GM18870 (cell line): ENCODE data around the gene NMUR1.

Experiments
- ATAC-seq: cut with Tn5 transposase; IDR thresholded peaks from one replicate; pipeline ENCODE4 v1.9.1; 2021; ENCODE audit warnings: moderate library complexity; ENCODE audit not compliant: unreplicated experiment

The NMUR1 gene

DNA sequence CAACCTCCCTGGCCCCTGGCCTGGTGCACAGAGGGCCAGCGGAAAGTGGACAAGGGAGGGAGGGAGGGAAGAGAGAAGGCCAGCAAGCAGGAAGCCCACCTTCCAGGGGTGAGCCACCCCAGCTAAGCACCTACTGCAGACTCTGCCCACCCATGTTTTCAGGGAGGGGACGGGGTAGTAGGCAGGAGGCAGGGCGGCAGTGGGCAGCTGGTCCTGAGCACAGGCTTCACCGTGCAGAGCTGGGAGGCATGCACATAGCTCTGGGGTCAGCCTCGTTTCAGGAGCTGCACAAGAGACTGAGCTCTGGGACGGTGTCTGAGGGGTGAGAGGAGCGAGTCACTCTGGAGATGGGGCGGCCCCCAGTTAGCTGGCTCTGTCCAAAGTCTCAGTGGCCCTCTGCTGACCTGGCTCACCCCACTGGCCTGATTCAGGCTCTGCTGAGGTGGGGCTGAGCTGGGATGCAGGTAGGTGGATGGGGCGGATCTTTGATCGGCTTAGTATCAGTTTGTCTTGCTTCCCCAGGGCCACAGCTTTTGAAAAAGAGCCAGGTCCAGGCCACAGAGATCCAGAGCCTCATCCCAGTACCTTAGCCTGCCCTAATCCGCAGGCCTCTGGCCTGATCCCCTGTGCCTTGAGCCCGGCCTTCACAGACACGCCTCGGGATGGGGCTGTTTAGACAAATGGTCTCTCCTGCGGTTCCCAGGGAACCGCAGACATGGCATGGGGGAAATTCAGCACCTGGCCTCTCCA lies 3.7 kb downstream of the NMUR1 start:
- ATAC-seq, result no peak

- ATAC-seq, result no peak
These were observed 4.7 kb downstream of the NMUR1 start for GRCh38 chr2:231525248-231526163.

GRCh38 chr2:231524477-231525247 lies 5.6 kb downstream of the NMUR1 start:
- ATAC-seq, result no peak

GRCh38 chr2:231523451-231524285 lies 6.6 kb downstream of the NMUR1 start:
- ATAC-seq, result no peak

DNA sequence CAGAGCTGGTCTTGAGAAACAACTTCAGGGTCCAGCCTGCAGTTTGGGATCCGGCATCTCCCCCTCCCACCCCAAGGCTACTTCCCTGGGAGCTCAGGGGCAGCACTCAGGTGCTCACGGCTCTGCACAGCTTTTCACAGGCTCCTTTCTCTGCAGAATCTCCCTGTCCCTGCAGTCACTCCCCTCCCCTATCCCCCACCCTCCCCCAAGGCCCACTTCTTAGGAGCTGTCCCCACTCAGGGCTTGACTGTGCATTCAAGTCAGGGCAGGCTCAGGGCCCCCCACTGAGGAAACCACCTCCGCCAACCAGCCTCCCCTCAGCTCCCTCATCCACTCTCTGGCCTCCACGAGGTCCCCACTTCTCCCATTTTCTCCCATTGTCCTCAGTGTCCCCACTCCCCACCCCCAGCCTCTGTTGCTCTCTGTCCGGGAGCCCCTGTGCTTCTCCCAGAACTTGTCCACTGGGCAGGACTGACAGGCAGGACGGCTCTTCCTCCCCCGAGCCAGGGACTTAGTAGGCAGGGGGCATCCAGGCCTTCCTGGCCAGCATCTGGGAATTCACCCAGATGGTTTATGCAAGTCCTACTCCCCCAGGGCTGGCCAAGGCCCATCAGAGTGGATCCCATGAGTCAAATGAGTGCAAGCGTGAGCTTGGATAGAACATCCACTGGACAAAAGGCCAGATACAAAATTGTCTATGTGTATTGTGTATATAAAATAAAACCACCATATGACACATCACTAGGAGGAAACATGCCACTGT lies 7.6 kb downstream of the NMUR1 start:
- no peak for ATAC-seq

DNA sequence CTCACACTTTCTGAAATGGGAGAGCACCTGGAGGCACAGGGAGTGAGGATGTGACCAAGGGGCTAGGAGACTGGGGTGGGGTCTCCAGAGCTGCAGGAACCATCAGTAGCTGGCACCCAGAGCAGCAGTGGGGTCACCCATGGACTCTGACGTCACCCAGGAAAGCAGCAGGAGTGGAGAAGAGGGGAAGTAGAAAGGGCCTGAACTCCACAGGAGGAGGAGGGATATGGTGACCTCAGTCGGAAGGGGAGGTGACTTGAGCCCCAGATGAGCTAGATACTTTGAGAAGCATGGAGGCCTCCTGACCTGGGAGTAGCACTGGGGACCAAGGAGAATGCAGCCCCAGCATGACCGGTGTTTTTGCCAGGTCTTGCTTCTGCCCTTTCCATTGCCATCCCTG lies 8.8 kb downstream of the NMUR1 start:
- no peak for ATAC-seq

- ATAC-seq, result no peak
These were observed 10.2 kb downstream of the NMUR1 start for GRCh38 chr2:231519975-231520555.

DNA sequence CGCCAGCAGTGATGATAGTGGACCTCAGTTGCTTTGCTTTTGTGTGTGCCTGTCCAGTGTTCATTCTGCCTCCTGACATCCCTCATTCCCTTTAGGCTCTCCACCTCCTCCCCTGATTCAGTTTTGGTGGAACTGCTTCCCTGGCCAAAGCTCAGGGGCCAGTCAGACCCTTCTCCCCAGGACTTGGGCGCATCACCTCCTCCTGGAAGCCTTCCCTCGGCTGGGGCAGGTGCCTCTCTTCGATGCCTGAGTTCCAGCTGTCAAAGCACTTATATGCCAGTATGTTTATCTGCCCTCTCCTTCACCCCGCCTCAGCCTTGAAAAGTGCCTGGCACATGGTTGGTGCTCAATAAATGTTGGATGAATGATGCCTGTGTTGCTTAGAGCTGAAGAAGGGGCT lies 11.5 kb downstream of the NMUR1 start:
- ATAC-seq, result no peak

- ATAC-seq, result no peak
These were observed 14.6 kb downstream of the NMUR1 start for GRCh38 chr2:231515603-231516002.

- peak; percentile 8 for ATAC-seq
These were observed 15.3 kb downstream of the NMUR1 start for GRCh38 chr2:231514951-231515297.

- ATAC-seq, result peak; percentile 92
These were observed 15.9 kb downstream of the NMUR1 start for GRCh38 chr2:231514225-231514950.

- no peak for ATAC-seq
These were observed 16.5 kb downstream of the NMUR1 start for GRCh38 chr2:231513746-231514224.

- ATAC-seq, result no peak
These were observed 18.0 kb downstream of the NMUR1 start for GRCh38 chr2:231512222-231512621.

GRCh38 chr2:231503766-231504165 lies 26.5 kb downstream of the NMUR1 start:
- ATAC-seq, result no peak

DNA sequence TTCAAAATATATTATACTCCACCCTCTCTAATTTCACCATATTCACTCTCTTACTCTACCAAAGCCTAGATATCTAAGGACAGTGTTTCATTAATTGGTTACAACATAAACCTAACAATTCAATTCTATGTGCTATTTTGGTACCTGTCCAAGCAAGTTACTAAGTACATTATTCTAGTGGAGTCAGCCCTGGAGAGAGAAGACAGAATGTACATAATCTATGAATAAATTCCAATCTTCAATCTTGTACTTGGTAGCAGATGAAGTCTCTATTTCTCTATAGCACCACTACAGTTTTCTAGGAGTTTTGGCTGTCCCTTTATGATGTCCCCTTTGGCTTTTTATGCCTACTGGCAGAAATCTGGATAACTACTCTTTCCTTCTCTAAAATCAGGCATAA lies 27.6 kb downstream of the NMUR1 start:
- no peak for ATAC-seq

DNA sequence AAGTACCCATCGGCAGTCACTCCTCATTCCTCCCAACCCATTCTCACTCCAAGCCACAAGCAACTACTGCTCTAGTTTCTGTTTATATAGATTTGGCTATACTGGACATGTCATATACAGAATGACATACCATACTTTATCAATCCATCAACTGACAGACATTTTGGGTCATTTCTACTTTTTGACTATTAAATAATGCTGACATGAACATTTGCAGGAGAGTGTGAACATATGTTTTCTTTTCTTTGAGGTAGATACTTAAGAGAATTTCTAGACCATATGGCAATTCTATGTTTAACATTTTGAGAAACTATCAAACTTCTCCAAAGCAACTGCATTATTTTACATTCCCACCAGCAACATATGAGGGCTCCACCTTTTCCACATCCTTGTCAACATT lies 32.6 kb downstream of the NMUR1 start:
- ATAC-seq, result no peak

GRCh38 chr2:231494669-231495068 lies 35.6 kb downstream of the NMUR1 start:
- ATAC-seq, result no peak

DNA sequence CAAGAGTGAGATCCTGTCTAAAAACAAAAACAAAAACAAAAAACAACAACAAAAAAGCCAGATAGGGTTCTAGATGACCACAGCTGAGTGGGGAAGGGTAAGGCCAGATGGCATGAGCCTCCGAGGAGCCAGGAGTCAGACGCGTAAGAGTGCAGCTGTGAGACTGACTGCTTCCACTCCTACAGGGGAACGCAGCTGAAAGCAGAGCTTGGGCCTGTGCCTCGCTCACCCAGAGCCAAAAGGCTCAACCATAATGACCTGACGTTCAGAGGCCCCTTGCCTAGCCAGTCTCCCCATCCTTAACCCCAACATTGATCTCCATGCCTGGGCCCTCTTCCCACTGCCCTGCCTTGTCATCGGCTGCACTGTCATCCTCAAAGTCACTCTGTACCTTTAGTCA lies 39.4 kb downstream of the NMUR1 start:
- ATAC-seq, result no peak

DNA sequence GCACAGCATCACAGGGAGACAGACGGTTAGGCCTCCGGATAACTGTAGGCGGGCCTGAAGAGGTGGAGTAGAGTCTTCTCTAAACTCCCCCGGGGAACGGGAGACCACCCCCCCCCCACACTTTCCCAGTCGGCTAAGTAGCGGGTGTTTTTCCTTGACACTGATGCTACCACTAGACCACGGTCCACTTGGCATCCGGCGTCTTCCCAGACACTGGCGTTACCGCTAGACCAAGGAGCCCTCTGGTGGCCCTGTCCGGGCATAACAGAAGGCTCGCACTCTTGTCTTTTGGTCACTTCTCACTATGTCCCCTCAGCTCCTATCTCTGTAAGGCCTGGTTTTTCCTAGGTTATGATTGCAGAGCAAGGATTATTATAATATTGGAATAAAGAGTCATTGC lies 40.3 kb downstream of the NMUR1 start:
- no peak for ATAC-seq
